Activated T-cell treated with anti-CD3 and anti-CD28 coated beads for 1 hour (primary cell): ENCODE data around the gene MRPS26.
A peak's percentile ranks its signal among the peaks of the same experiment; 100 is the strongest.
"Not testable (repeated sequence)": the region's sequence is repeated elsewhere in the genome, so short reads cannot be mapped to it uniquely, and the experiment has no call there.

Experiments used
- DNase-seq: peaks from one replicate; pipeline ENCODE4 v3.0.0-alpha.2; 2020; ENCODE audit warnings: low read depth

Gene MRPS26

GRCh38 chr20:3042625-3043024 lies 3.2 kb upstream of the MRPS26 start:
- no peak for DNase-seq

GRCh38 chr20:3043322-3043721 lies 2.5 kb upstream of the MRPS26 start, which contains the start of gene GNRH2:
Gene GNRH2, plus strand, starts transcription at chr20:3043622. Its CDS starts 793 bp downstream, at chr20:3044415.
- DNase-seq: no peak

- DNase-seq: no peak
These were observed 1.4 kb upstream of the MRPS26 start for GRCh38 chr20:3044336-3044965.

DNA sequence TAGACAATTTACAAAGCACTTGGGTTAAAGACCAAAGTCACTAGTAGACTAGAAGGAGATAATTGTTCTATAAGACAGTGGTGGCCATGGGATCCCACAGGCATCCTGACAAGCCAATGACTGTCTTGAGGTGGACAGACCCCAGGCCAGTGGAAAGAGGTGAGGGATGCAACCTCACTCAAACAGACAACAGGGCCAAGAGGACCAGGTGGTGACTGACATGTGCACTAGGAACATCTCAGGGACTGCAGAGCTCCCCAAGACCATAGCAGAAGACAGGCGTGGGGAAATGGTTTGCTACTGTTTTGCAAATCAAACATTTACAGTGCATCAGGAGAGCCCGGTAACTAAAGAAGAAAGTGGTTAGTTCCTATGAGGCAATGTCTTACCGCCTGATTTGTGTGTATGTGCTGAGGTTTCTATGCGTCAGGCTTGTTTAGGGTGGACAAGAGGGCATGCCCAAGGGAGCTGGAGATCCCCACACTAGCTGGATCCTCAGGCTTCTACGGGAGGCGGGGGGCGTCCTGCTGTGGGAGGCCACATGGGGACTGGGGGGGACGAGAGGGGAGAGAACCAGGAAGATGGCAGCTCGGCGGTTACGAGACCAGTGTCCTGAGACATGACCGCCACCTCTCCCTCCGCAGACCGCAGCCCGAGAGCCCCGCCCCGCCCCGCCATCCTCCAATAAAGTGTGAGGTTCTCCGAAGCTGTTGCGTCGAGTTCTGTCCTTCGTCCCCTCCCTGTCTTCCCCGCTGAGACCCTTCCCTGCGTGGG lies 623 bp upstream of the MRPS26 start:
- DNase-seq: peak; percentile 11

- DNase-seq: no peak
These were observed 1.0 kb downstream of the MRPS26 start for GRCh38 chr20:3046677-3047462.

DNA sequence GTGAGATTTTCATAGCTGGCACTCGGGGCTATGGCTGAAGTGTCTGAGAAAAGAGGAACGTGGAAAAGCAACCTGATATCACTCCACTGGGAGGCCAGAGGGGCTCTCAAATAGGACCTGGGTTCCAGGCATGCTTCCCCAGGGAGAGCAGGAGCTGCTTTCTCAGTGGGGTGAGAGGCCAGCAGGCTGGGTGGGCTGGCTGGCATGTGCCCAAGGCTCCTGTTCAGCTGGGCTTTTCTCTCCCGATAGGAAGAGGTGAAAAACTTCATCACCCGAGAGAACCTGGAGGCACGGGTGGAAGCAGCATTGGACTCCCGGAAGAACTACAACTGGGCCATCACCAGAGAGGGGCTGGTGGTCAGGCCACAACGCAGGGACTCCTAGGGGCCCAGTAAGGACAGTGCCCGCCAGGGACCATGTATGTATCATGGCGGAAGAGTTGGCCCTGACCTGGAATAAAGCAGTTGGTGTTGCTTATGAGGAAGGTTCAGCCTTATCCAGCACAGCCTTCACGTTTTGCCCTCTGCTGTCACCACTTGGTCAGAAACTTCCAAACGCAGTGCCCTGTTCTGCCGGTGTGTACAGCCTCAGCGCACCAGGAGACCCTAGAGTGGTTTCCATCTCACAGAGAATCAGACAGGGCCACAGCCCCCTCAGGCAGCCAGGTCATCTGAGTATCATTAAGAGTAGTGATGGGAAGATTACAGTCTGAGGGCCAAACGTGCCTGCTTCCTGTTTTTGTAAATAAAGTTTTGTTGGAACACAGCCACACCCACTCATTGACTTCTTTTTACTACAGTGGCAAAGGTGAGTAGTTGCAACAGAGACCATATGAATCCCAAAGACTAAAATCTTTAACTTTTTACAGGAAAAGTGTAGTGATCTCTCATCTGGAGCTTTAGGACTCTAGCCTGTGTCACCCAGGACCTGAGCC lies 1.9 kb downstream of the MRPS26 start:
- no peak for DNase-seq

DNA sequence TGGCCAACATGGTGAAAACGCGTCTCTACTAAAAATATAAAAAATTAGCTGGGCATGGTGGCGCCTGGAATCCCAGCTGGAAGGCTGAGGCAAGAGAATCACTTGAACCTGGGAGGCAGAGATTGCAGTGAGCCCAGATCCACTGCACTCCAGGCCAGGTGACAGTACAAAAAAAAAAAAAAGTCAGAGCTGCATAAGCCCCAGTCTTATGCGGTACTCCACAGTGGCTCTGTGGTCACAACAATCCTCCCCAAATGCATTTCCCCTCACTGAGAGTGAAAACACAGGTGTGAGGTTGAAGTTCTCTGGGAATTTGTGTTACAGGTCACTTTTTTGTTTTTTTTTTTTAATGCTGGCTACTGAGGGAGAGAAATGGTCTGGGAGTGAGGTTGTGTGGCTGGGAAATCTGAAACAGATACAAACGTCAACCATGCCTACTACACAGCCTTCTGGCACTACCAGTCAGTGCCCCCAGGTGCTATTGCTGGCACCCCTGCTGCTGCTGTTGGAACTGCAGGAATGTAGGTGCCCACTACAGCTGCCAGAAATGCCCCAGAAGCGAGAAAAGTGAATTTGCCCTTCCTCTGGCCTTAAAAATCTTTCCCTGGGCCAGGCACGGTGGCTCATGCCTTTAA lies 5.7 kb downstream of the MRPS26 start:
- no peak for DNase-seq

GRCh38 chr20:3059489-3059888 lies 13.6 kb downstream of the MRPS26 start:
- DNase-seq: no peak

DNA sequence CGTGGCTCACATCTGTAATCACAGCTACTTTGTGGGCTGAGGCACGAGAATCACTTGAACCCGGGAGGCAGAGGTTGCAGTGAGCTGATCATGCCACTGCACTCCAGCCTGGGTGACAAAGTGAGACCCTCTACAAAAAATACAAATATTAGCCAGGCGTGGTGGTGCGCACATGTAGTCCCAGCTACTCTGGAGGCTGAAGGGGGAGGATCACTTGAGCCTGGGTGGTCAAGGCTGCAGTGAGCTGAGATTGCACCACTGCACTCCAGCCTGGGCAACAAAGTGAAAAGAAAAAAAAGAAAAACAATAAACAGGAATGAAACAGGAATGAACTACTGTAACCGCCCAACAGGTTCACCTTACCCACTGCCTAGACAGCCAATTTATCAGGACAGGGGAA lies 18.3 kb downstream of the MRPS26 start:
- not testable (repeated sequence) for DNase-seq

DNA sequence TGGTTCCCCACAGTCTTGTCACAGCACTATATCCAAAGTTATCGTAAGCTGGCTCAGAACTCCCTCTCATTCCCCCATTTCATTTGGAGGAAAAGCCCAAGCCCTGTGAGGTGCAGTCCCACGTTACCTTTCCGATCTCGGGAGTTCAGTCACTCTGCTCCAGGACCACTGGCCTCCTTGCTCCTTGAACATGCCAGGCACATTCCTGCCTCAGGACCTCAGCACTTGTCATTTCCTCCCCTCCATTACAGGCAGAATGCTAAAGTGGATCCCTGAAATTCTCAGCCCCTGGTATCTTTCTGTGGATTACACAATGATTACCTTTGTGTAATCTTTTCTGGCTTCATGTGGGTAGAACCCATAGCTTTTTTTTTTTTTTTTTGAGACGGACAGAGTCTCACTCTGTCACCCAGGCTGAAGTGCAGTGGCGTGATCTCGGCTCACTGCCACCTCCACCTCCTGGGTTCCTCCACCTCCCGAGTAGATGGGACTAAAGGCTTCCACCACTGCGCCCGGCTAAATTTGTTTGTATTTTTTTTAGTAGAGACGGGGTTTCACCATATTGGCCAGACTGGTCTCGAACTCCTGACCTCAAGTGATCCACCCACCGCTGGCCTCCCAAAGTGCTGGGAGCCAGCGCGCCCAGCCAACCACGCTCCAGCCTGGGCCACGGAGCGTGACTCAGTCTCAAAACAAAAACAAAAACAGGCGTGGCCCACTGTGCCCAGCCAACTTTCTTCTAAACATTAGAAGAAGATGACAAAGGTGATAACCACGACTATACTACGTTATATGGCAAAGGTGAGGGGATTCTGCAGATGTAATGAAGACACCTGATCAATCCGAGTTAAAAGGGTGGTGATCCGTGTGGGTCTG lies 21.5 kb downstream of the MRPS26 start:
- DNase-seq: no peak

- DNase-seq: no peak
These were observed 22.2 kb downstream of the MRPS26 start for GRCh38 chr20:3068075-3068474.

DNA sequence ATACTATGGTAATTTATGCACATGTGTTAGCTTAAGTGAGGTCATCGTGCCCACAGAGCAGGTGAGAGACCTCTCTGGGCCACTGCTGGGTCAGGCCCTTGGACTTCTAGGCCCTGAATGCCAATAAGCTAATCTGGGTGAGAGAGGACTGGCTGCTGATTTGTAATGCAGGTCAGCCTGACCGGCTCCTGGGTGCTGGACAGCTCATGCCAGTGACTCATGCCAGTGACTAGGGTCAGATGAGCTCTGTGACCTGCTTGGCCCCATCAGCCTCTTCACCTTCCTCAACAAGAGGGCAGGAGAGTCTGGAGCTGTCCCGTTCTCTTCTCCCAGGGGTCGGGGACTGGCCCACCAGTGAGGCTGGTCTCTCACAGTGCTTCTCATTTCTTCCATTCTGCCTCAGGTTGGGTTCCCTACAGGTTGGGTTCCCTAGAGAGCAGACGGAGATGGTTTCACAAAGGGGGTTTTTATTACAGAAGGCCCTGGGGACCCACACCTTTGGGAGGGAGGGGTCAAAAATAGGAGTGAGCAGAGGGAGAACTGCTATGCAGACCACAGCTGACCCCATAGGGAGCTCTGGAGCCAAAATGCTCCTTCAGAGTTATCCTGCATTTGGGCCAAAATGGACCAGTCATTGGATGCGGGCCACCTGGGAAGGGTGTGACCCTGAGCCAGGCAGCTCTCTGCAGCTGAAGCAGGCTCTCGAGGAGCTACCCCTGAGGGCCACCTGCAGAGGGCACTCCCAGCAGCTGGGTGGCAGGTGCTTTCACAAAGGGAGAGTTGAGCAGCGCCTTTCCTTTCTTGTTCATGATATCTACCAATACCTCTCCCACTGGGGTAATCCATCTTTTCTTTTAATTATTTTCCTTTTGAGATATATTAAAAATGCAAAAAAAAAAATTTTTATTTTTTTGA lies 23.4 kb downstream of the MRPS26 start:
- peak; percentile 39 for DNase-seq

GRCh38 chr20:3070725-3071124 lies 24.9 kb downstream of the MRPS26 start:
- DNase-seq: no peak

DNA sequence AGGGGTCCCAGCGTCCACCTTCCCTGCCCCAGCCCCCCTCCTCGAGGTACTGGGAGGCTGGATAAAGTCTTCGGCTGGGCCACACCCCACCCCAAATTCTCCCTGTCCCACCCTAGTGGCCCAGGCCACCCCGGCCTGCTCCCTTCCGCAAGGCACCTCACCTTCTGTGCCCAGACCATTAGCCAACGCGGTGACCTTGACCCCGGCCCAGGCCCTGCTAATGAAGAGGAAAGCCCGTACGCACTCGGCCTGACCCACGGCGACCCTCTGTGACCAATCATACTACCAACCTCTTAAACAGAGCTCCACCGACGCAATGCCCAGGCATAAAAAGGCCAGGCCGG lies 25.4 kb downstream of the MRPS26 start:
- no peak for DNase-seq

GRCh38 chr20:3071610-3072529 lies 26.0 kb downstream of the MRPS26 start, which contains the start of gene OXT:
Gene OXT, plus strand, starts transcription at chr20:3071620. Its CDS starts 36 bp downstream, at chr20:3071656.
- peak; percentile 63 for DNase-seq

DNA sequence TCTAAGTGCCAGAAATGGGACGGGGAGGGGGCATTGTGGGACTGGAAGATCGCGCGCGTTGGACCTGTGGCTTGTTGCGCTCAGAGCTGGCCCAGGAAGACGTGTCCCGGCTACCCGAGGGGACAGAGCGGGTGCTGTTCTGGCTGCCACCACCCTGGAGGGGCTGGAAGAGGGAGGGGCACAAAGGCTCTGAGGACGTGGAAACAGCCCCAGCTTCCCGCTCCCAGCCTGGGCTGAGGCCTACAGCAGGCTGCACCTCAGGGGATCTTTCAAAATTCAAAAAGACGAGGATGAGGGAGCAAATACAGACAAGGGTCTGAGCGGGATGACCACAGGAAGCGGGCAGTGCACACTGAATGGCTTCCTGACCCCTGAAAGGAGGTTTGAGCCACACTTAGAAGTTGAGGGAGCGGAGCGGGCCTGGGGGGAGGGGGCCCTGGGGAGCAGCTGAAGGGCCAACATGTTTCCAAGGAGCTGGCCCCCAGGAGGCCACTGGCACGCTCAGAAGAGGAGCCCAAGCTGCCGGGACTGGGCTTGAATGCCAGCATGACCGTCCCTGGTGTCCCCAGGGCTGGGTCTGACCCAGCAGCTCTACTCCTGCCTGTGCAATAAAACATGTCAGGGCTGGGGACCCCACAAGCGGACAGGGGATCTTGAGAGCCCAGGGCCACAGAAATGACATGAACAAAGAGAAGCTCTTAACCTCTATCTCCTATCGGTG lies 26.8 kb downstream of the MRPS26 start:
- DNase-seq: no peak

- DNase-seq: not testable (repeated sequence)
These were observed 27.4 kb downstream of the MRPS26 start for GRCh38 chr20:3073251-3073643.
